GM10266 (cell line): ENCODE results near the gene RGS12.

Source experiments
- DNase-seq: peaks from one replicate; pipeline ENCODE4 v3.0.0; 2012; ENCODE audit errors: extremely low spot score
- TF ChIP-seq, protein P1 (sequence below): IDR thresholded peaks from 2 replicates; pipeline ENCODE4 v1.5.1; 2012; ENCODE audit warnings: mild to moderate bottlenecking, low read depth; ENCODE audit not compliant: control insufficient read depth, insufficient read depth; ENCODE audit errors: missing control alignments

RGS12 gene

DNA sequence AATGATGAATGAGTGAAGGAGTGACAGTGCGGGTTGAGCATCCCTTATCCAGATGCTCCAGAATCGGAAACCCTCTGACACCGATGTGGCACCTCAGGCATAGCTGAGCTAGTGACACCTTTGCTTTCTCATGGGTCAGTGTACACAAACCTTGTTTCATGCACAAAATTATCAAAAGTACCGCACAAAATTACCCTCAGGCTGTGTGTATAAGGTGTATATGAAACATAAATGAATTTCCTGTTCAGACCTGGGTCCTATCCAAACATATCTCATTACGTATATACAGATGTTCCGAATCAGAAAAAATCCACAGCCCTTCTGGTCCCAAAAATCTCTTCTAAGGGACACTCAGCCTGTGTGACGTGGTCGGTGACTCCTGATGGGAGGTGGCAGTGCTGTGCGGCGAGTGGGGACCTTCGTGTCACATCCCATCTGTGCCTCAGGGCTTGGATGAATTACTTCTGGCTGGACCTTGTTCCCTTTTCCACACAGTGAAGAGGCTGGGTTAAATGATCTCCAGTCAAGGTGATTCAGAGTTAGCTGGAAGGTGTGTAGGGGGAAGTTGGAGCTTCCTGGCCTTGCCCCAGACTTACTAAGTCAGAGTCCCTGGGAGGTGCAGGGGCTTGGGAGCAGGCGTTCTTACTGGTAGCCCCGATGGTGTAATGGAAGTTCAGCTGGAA, 18.8 kb downstream of the RGS12 start:
- TF ChIP-seq, protein P1, sequence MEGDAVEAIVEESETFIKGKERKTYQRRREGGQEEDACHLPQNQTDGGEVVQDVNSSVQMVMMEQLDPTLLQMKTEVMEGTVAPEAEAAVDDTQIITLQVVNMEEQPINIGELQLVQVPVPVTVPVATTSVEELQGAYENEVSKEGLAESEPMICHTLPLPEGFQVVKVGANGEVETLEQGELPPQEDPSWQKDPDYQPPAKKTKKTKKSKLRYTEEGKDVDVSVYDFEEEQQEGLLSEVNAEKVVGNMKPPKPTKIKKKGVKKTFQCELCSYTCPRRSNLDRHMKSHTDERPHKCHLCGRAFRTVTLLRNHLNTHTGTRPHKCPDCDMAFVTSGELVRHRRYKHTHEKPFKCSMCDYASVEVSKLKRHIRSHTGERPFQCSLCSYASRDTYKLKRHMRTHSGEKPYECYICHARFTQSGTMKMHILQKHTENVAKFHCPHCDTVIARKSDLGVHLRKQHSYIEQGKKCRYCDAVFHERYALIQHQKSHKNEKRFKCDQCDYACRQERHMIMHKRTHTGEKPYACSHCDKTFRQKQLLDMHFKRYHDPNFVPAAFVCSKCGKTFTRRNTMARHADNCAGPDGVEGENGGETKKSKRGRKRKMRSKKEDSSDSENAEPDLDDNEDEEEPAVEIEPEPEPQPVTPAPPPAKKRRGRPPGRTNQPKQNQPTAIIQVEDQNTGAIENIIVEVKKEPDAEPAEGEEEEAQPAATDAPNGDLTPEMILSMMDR: no peak
- DNase-seq: no peak

GRCh38 chr4:3312362-3312761, 19.5 kb downstream of the RGS12 start:
- TF ChIP-seq, protein P1: no peak
- no peak for DNase-seq

GRCh38 chr4:3313139-3313538, 20.3 kb downstream of the RGS12 start:
- no peak for DNase-seq
- TF ChIP-seq, protein P1: no peak

GRCh38 chr4:3313556-3314228, 20.9 kb downstream of the RGS12 start:
- DNase-seq: no peak
- TF ChIP-seq, protein P1: no peak

- DNase-seq: no peak
- TF ChIP-seq, protein P1: no peak
Measured at GRCh38 chr4:3314706-3315260, 22.0 kb downstream of the RGS12 start.

- TF ChIP-seq, protein P1: no peak
- no peak for DNase-seq
Measured at GRCh38 chr4:3315566-3315965, 22.7 kb downstream of the RGS12 start.

DNA sequence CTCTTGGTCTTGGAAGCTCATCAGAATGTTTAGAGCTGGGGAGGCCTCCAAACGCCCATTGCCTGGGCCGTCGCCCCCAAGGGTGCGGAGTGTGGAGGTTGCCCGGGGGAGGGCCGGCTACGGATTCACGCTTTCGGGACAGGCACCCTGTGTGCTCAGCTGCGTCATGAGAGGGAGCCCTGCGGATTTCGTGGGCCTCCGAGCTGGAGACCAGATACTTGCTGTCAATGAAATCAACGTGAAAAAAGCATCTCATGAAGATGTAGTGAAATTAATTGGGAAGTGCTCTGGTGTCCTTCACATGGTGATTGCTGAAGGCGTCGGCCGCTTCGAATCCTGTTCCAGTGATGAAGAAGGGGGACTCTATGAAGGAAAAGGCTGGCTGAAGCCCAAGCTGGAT, 23.3 kb downstream of the RGS12 start:
- TF ChIP-seq, protein P1: no peak
- DNase-seq: no peak
